Neural cell (in vitro differentiated cells): ENCODE data around the gene GPR78. TPM values are rescaled to one million over a fixed set of nuclear protein-coding genes. Genes with fewer than 3 reads are reported as not detected.

Experiments
- H2AFZ ChIP-seq: fragments of 200-600, 300-800 bp; sonication (generic), shearing (Covaris generic); 2 replicates; pipeline ENCODE4 v1.6.0; 2014; ENCODE audit warnings: low read depth, mild to moderate bottlenecking, antibody characterized with exemption, low read length, moderate library complexity
- H3F3A ChIP-seq: fragments of 200-600 bp; shearing (Covaris generic); 2 replicates; pipeline ENCODE4 v1.6.1; 2016; ENCODE audit warnings: mild to moderate bottlenecking, moderate library complexity, mixed read lengths, antibody characterized with exemption, low read length; ENCODE audit not compliant: insufficient read depth, poor library complexity, severe bottlenecking
- H3K27ac ChIP-seq: fragments of 200-600, 300-800 bp; sonication (generic), shearing (Covaris generic); 2 replicates; pipeline ENCODE4 v1.5.1; 2014; ENCODE audit warnings: mild to moderate bottlenecking, low read length, moderate library complexity
- H3K27me3 ChIP-seq: fragments of 300-800, 200-600 bp; sonication (generic), shearing (Covaris generic); 2 replicates; pipeline ENCODE4 v1.6.0; 2014; ENCODE audit warnings: mild to moderate bottlenecking, low read depth, low read length, moderate library complexity; ENCODE audit not compliant: insufficient read depth
- H3K36me3 ChIP-seq: fragments of 300-800, 200-600 bp; sonication (generic), shearing (Covaris generic); 2 replicates; pipeline ENCODE4 v1.5.1; 2014; ENCODE audit warnings: mild to moderate bottlenecking, antibody characterized with exemption, low read length, moderate library complexity; ENCODE audit not compliant: insufficient read depth
- H3K4me2 ChIP-seq: fragments of 300-800, 200-600 bp; sonication (generic), shearing (Covaris generic); 2 replicates; pipeline ENCODE4 v1.6.0; 2014; ENCODE audit warnings: mild to moderate bottlenecking, low read length
- H3K4me3 ChIP-seq: fragments of 300-800, 200-600 bp; sonication (generic), shearing (Covaris generic); 2 replicates; pipeline ENCODE4 v1.5.1; 2014; ENCODE audit warnings: mild to moderate bottlenecking, low read length, moderate library complexity
- H3K79me2 ChIP-seq: fragments of 200-600 bp; shearing (Covaris generic); replicated peaks from 2 replicates; pipeline ENCODE4 v1.6.0; 2014; ENCODE audit warnings: mild to moderate bottlenecking, low read length, moderate library complexity; ENCODE audit not compliant: insufficient read depth
- H3K9ac ChIP-seq: fragments of 300-800, 200-600 bp; sonication (generic), shearing (Covaris generic); 2 replicates; pipeline ENCODE4 v1.6.1; 2016; ENCODE audit warnings: mild to moderate bottlenecking, low read length, mixed read lengths
- H3K9me2 ChIP-seq: fragments of 200-600 bp; shearing (Covaris generic); 2 replicates; pipeline ENCODE4 v1.6.1; 2016; ENCODE audit warnings: mild to moderate bottlenecking, low read length, mixed read lengths; ENCODE audit not compliant: insufficient read depth
- H3K9me3 ChIP-seq: fragments of 200-600, 300-800 bp; sonication (generic), shearing (Covaris generic); 2 replicates; pipeline ENCODE4 v1.6.1; 2016; ENCODE audit warnings: mild to moderate bottlenecking, mixed run types, low read length, moderate library complexity, mixed read lengths
- H4K20me1 ChIP-seq: fragments of 200-600 bp; shearing (Covaris generic); 2 replicates; pipeline ENCODE4 v1.6.1; 2016; ENCODE audit warnings: mild to moderate bottlenecking, mixed run types; ENCODE audit not compliant: insufficient read depth
- CTCF ChIP-seq: fragments of 450-650 bp; IDR thresholded peaks from 2 replicates; pipeline ENCODE4 v1.5.1; 2014; ENCODE audit warnings: antibody characterized with exemption, mild to moderate bottlenecking, moderate library complexity; ENCODE audit not compliant: poor library complexity, severe bottlenecking
- EP300 ChIP-seq: fragments of 450-650 bp; conservative IDR thresholded peaks from 2 replicates; pipeline ENCODE4 v1.6.1; 2014; ENCODE audit warnings: antibody characterized with exemption, mild to moderate bottlenecking, moderate library complexity; ENCODE audit not compliant: poor library complexity, severe bottlenecking
- EZH2 ChIP-seq: fragments of 200-600, 300-800 bp; shearing (Covaris generic), sonication (generic); IDR thresholded peaks from 2 replicates; pipeline ENCODE4 v1.6.1; 2014; ENCODE audit warnings: antibody characterized with exemption, low read length, borderline replicate concordance, mild to moderate bottlenecking; ENCODE audit not compliant: insufficient read depth, poor library complexity, severe bottlenecking
- MXI1 ChIP-seq: fragments of 450-650 bp; conservative IDR thresholded peaks from 2 replicates; pipeline ENCODE4 v1.6.1; 2014; ENCODE audit warnings: antibody characterized with exemption, mild to moderate bottlenecking; ENCODE audit not compliant: poor library complexity, severe bottlenecking
- POLR2AphosphoS5 ChIP-seq: IDR thresholded peaks from 2 replicates; pipeline ENCODE4 v1.6.1; 2012
- RAD21 ChIP-seq: fragments of 450-650 bp; conservative IDR thresholded peaks from 2 replicates; pipeline ENCODE4 v1.6.1; 2014; ENCODE audit warnings: antibody characterized with exemption, mild to moderate bottlenecking, moderate library complexity
- SMC3 ChIP-seq: fragments of 450-650 bp; conservative IDR thresholded peaks from 2 replicates; pipeline ENCODE4 v1.6.1; 2014; ENCODE audit warnings: antibody characterized with exemption, mild to moderate bottlenecking, moderate library complexity; ENCODE audit not compliant: poor library complexity
- TAF1 ChIP-seq: IDR thresholded peaks from 2 replicates; pipeline ENCODE4 v1.6.1; 2012; ENCODE audit warnings: low read depth
- polyA plus RNA-seq: library from polyadenylated mRNA; depleted of rRNA; stranded (reverse); fragments of >200 nt; gene quantifications from 2 replicates; pipeline ENCODE4 v1.2.3, GENCODE V29; 2014
- TF ChIP-seq, protein P1 (sequence below): IDR thresholded peaks from 2 replicates; pipeline ENCODE4 v1.6.1; 2012; ENCODE audit warnings: borderline replicate concordance

GPR78 gene
- polyA plus RNA-seq, 1 donor from 2014 or later: not detected

- no peak for TF ChIP-seq TAF1
- TF ChIP-seq RAD21: no peak
- no peak for TF ChIP-seq EZH2
- TF ChIP-seq POLR2AphosphoS5: no peak
- TF ChIP-seq, protein P1, sequence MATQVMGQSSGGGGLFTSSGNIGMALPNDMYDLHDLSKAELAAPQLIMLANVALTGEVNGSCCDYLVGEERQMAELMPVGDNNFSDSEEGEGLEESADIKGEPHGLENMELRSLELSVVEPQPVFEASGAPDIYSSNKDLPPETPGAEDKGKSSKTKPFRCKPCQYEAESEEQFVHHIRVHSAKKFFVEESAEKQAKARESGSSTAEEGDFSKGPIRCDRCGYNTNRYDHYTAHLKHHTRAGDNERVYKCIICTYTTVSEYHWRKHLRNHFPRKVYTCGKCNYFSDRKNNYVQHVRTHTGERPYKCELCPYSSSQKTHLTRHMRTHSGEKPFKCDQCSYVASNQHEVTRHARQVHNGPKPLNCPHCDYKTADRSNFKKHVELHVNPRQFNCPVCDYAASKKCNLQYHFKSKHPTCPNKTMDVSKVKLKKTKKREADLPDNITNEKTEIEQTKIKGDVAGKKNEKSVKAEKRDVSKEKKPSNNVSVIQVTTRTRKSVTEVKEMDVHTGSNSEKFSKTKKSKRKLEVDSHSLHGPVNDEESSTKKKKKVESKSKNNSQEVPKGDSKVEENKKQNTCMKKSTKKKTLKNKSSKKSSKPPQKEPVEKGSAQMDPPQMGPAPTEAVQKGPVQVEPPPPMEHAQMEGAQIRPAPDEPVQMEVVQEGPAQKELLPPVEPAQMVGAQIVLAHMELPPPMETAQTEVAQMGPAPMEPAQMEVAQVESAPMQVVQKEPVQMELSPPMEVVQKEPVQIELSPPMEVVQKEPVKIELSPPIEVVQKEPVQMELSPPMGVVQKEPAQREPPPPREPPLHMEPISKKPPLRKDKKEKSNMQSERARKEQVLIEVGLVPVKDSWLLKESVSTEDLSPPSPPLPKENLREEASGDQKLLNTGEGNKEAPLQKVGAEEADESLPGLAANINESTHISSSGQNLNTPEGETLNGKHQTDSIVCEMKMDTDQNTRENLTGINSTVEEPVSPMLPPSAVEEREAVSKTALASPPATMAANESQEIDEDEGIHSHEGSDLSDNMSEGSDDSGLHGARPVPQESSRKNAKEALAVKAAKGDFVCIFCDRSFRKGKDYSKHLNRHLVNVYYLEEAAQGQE: no peak
- no peak for TF ChIP-seq SMC3
- TF ChIP-seq MXI1: no peak
- no peak for TF ChIP-seq CTCF
- TF ChIP-seq EP300: no peak
- H3K36me3 ChIP-seq: no peaks in the 10 kb centered on the region
- no peaks in the 10 kb centered on the region for H3F3A ChIP-seq
- H3K9ac ChIP-seq: no peak overlapping the region
- H3K79me2 ChIP-seq: no peaks in the 10 kb centered on the region
- peak overlapping the region; percentile 61 for H3K4me3 ChIP-seq
- no peaks in the 10 kb centered on the region for H3K9me2 ChIP-seq
- H4K20me1 ChIP-seq: no peaks in the 10 kb centered on the region
- no peak overlapping the region for H3K4me2 ChIP-seq
- no peaks in the 10 kb centered on the region for H3K9me3 ChIP-seq
- no peak overlapping the region for H3K27ac ChIP-seq
- H3K27me3 ChIP-seq: peaks cover 60% of the 10 kb centered on the region
- H2AFZ ChIP-seq: no peak overlapping the region
These were observed 1.1 kb downstream of the GPR78 start for GRCh38 chr4:8581094-8581861.

DNA sequence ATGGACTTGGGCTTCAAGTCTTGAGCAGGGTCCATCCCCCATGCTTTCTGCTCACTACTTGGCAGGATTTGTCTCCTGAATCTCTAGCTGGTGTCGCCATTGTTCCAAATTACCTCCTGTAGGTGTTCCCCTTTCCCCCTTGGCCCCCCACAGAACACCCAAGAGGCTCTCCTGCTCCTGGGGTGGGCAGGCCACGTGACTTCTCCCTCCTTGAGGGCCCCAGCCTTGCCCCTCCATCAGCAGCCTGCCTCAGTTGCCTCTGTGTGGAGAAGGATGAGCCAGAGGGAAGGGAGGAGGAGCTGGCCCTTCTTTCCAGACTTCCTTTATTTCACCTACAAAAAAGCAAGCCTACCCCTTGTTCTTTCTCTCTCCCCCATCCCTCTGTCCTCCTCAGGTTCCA lies 1.8 kb downstream of the GPR78 start:
- Histone ChIP-seq H3K9me2 (no peaks in the 10 kb centered on the region), H3K9me3 (no peaks in the 10 kb centered on the region), H3K4me2 (no peak overlapping the region), H4K20me1 (no peaks in the 10 kb centered on the region), H3K79me2 (no peaks in the 10 kb centered on the region), H3K27ac (no peak overlapping the region), H3K36me3 (no peaks in the 10 kb centered on the region), H3F3A (no peaks in the 10 kb centered on the region), H2AFZ (no peak overlapping the region), H3K4me3 (no peak overlapping the region), H3K9ac (no peak overlapping the region), H3K27me3 (peaks cover 60% of the 10 kb centered on the region)
- TF ChIP-seq TAF1: no peak
- no peak for TF ChIP-seq SMC3
- no peak for TF ChIP-seq POLR2AphosphoS5
- TF ChIP-seq CTCF: no peak
- no peak for TF ChIP-seq RAD21
- no peak for TF ChIP-seq MXI1
- no peak for TF ChIP-seq EP300
- TF ChIP-seq EZH2: no peak
- TF ChIP-seq, protein P1: no peak
